ENCODE results near the gene FOXK2.
"Not testable (repeated sequence)": the region's sequence is repeated elsewhere in the genome, so short reads cannot be mapped to it uniquely, and the experiment has no call there.

Gene FOXK2

GRCh38 chr17:82495844-82496528, 23.5 kb upstream of the FOXK2 start:
- no peak for DNase-seq

GRCh38 chr17:82496529-82497434, 22.8 kb upstream of the FOXK2 start:
- peak; percentile 95 for DNase-seq

- DNase-seq, result peak; percentile 65
Measured at GRCh38 chr17:82497483-82498405, 21.8 kb upstream of the FOXK2 start.

GRCh38 chr17:82502207-82502606, 17.3 kb upstream of the FOXK2 start:
- no peak for DNase-seq

- no peak for DNase-seq
Measured at GRCh38 chr17:82503094-82503727, 16.3 kb upstream of the FOXK2 start.

GRCh38 chr17:82503728-82504308, 15.7 kb upstream of the FOXK2 start:
- DNase-seq, result no peak

- no peak for DNase-seq
Measured at GRCh38 chr17:82505296-82505695, 14.2 kb upstream of the FOXK2 start.

GRCh38 chr17:82506402-82506801, 13.1 kb upstream of the FOXK2 start:
- not testable (repeated sequence) for DNase-seq

- no peak for DNase-seq
Measured at GRCh38 chr17:82507631-82508175, 11.8 kb upstream of the FOXK2 start.

- DNase-seq, result not testable (repeated sequence)
Measured at GRCh38 chr17:82511642-82512041, 7.9 kb upstream of the FOXK2 start.

GRCh38 chr17:82513864-82514263, 5.7 kb upstream of the FOXK2 start:
- not testable (repeated sequence) for DNase-seq

- no peak for DNase-seq
Measured at GRCh38 chr17:82517230-82517865, 2.2 kb upstream of the FOXK2 start.

- peak; percentile 30 for DNase-seq
Measured at GRCh38 chr17:82519971-82520903, 705 bp downstream of the FOXK2 start.

- no peak for DNase-seq
Measured at GRCh38 chr17:82524540-82524939, 5.0 kb downstream of the FOXK2 start.

- no peak for DNase-seq
Measured at GRCh38 chr17:82525712-82526111, 6.2 kb downstream of the FOXK2 start.

GRCh38 chr17:82527898-82528297, 8.4 kb downstream of the FOXK2 start:
- DNase-seq, result no peak

GRCh38 chr17:82528484-82529265, 9.1 kb downstream of the FOXK2 start:
- DNase-seq, result peak; percentile 48

GRCh38 chr17:82529914-82530300, 10.4 kb downstream of the FOXK2 start:
- DNase-seq, result no peak

- peak; percentile 84 for DNase-seq
Measured at GRCh38 chr17:82531431-82531881, 11.9 kb downstream of the FOXK2 start.

Measured in EL (cell line).